ENCODE measurements around the gene ELOVL2.
"Not testable (repeated sequence)": the region's sequence is repeated elsewhere in the genome, so short reads cannot be mapped to it uniquely, and the experiment has no call there.

Gene ELOVL2

DNA sequence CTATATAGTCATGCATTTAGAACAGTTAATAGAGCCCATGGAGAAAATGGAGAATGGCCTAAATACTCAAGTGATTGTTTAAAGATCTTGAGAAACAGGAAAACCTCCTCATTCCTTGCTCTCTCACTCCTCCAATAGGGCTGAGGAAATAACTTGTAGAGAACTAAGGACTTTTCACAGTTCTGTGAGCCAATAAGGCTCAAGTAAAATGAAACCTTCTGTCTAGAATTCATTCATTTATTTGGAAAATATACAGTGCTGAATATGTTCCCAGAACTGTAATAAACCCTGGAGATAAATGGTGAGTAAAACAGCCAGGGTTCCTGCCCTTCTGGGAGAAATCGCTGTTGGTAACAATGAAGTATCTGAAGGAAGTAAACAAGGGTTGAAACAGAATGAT lies 35.3 kb downstream of the ELOVL2 start:
- DNase-seq (ENCODE audit: low read depth), result no peak
- H3K4me3 ChIP-seq (ENCODE audit: low read depth, low read length), result no peak overlapping the region
- TF ChIP-seq CTCF (IDR thresholded peaks at IDR 0.05; ENCODE audit: low read depth, low read length, missing control alignments), result no peak

GRCh38 chr6:11007715-11008608 lies 36.1 kb downstream of the ELOVL2 start:
- no peak for DNase-seq (ENCODE audit: low read depth)
- H3K4me3 ChIP-seq (ENCODE audit: low read depth, low read length), result no peak overlapping the region
- TF ChIP-seq CTCF (IDR thresholded peaks at IDR 0.05; ENCODE audit: low read depth, low read length, missing control alignments), result no peak

DNA sequence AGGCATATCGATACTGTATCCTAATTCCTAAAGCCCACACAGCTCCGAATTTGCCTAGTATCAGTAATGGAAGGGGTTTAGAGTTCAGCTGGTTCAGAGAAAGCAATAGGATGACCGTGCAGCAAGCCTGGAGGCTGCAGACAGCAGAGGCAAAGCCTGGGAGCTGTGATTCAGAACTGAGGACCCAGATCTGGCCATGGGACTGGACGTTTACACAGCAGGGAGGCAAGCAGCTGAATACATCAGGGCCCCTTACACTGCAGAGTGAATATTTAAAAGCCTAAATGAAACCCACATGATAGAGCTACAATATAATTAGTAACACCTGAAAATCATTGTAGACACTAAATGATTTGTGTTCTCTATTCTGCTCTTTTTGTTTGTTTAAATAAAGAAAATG lies 38.0 kb downstream of the ELOVL2 start:
- no peak for DNase-seq (ENCODE audit: low read depth)
- no peak overlapping the region for H3K4me3 ChIP-seq (ENCODE audit: low read depth, low read length)
- TF ChIP-seq CTCF (IDR thresholded peaks at IDR 0.05; ENCODE audit: low read depth, low read length, missing control alignments), result no peak

GRCh38 chr6:11003297-11003696 lies 40.8 kb downstream of the ELOVL2 start:
- H3K4me3 ChIP-seq (ENCODE audit: low read depth, low read length); DNase-seq (ENCODE audit: low read depth): not testable (repeated sequence)

DNA sequence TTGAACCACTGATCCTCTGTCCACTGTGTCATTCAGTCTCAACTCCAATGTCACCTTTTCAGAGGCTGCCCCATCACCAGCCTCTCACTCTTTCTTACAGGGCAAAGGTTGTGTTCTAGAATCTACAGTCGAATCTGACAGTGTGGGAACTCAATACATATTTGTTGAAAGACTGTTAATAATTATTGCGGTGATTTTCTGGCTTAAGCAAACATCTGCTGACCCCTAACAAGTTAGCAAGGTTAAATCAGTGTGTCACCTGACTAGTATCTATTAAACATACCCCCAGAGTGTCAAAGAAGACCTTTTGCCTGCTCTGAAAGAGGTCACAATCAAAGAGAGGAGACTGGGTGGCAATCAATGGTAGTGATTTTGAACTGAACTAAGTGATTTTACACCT lies 41.9 kb downstream of the ELOVL2 start:
- TF ChIP-seq CTCF (IDR thresholded peaks at IDR 0.05; ENCODE audit: low read depth, low read length, missing control alignments), result no peak
- DNase-seq (ENCODE audit: low read depth), result no peak
- H3K4me3 ChIP-seq (ENCODE audit: low read depth, low read length), result no peak overlapping the region

DNA sequence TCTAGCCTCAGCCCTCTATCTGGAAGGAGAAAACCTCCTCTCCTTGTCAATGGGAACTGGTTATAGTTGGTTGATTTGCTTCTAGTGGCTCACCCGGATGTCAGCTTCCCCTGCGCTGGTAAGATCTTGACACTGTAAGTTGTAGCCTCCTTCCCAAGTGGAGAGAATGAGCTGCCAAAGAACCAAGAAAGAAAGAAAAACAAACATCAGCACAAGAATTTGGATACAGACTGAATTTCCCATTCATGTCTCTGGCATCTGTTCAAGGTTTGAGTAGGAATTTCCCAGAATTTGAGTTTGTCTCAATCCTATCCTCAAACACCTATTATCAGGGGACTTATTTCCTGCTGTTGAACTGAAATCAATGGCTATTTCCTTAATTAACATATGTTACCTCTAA lies 44.1 kb downstream of the ELOVL2 start:
- no peak for TF ChIP-seq CTCF (IDR thresholded peaks at IDR 0.05; ENCODE audit: low read depth, low read length, missing control alignments)
- H3K4me3 ChIP-seq (ENCODE audit: low read depth, low read length), result no peak overlapping the region
- no peak for DNase-seq (ENCODE audit: low read depth)

- DNase-seq (ENCODE audit: low read depth), result no peak
Observed at GRCh38 chr6:10995114-10995707, 48.9 kb downstream of the ELOVL2 start.

More at GRCh38 chr6:10995114-10995707, 48.9 kb downstream of the ELOVL2 start:
- H3K4me3 ChIP-seq (ENCODE audit: low read depth, low read length), result no peak overlapping the region
- TF ChIP-seq CTCF (IDR thresholded peaks at IDR 0.05; ENCODE audit: low read depth, low read length, missing control alignments), result no peak

All from GM12864 (cell line).